OCI-LY1 (cell line): ENCODE measurements around the gene PACC1.

Experiments
- EZH2 ChIP-seq: fragments of 200-600 bp; sonication (generic), shearing (Covaris generic); IDR thresholded peaks from 2 replicates; pipeline ENCODE4 v1.8.0; 2017; ENCODE audit warnings: borderline replicate concordance, mixed run types, mild to moderate bottlenecking, antibody characterized with exemption, low read length, moderate library complexity, mixed read lengths
- TF ChIP-seq, protein P1 (sequence below): fragments of 200-600 bp; sonication (generic), shearing (Covaris generic); IDR thresholded peaks from 2 replicates; pipeline ENCODE4 v1.5.1; 2017; ENCODE audit warnings: mild to moderate bottlenecking, antibody characterized with exemption, low read length, moderate library complexity, mixed read lengths

DNA sequence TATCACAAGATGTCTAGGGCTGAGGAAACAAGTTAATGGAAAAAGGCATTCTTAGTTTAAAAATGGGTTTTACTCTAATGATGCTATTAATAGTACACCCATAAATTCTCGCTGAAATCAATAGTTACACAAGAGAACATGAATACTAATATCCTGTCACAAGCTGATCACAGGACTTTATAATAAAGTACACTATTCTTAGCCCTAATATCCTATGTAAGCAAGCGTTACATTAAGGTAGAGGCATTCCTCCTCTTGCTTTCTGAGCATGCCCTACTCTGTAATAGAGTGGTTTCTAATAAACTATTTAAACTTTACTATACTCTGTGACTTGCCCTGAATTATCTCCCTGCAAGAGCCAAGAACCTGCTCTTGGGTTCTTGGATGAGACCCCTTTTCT lies 6.5 kb upstream of the PACC1 start:
- no peak for TF ChIP-seq EZH2
- TF ChIP-seq, protein P1, sequence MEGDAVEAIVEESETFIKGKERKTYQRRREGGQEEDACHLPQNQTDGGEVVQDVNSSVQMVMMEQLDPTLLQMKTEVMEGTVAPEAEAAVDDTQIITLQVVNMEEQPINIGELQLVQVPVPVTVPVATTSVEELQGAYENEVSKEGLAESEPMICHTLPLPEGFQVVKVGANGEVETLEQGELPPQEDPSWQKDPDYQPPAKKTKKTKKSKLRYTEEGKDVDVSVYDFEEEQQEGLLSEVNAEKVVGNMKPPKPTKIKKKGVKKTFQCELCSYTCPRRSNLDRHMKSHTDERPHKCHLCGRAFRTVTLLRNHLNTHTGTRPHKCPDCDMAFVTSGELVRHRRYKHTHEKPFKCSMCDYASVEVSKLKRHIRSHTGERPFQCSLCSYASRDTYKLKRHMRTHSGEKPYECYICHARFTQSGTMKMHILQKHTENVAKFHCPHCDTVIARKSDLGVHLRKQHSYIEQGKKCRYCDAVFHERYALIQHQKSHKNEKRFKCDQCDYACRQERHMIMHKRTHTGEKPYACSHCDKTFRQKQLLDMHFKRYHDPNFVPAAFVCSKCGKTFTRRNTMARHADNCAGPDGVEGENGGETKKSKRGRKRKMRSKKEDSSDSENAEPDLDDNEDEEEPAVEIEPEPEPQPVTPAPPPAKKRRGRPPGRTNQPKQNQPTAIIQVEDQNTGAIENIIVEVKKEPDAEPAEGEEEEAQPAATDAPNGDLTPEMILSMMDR, result no peak
